HG02973 (cell line): ENCODE results near the gene HORMAD2.

Experiments
- ATAC-seq: cut with Tn5 transposase; IDR thresholded peaks from one replicate; pipeline ENCODE4 v1.9.1; 2021; ENCODE audit warnings: moderate library complexity; ENCODE audit not compliant: unreplicated experiment

Gene HORMAD2, protein sequence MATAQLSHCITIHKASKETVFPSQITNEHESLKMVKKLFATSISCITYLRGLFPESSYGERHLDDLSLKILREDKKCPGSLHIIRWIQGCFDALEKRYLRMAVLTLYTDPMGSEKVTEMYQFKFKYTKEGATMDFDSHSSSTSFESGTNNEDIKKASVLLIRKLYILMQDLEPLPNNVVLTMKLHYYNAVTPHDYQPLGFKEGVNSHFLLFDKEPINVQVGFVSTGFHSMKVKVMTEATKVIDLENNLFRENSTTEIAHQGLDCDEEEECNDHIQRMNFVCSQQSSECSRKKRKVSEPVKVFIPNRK

DNA sequence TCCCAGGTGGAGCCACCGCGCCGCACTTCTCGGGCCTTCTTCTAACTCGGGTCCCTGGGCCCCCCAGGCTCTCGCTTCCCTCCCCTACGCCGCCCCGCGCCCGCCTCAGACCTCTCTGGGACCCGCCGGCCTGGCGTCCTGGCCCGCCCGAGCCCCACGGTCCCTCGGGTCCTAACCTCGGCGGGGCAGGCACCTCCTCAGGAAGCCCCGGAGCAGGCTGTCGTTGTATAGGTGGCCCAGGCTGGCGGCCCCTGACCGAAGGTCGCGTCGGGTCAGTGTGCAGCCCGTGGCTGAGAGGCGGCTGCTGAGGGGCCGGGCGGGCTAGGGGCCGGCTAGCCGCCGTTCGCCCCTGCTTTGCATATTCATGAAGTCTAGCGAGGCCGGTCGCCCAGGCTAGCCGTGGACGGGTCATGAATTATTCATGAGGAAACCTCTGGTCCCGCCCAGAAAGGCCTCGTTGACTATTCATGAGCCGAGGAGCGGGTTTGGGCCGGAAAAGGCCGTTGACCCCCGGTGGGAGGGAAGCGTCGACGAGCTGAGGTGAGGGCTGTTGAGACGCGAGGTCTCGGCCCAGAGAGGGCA is at the start of gene HORMAD2:
TSS of gene HORMAD2 (plus strand) at position 513 of the 582 bp plus-strand sequence. CDS start 13,489 bp downstream, outside the sequence.
- ATAC-seq = no peak

DNA sequence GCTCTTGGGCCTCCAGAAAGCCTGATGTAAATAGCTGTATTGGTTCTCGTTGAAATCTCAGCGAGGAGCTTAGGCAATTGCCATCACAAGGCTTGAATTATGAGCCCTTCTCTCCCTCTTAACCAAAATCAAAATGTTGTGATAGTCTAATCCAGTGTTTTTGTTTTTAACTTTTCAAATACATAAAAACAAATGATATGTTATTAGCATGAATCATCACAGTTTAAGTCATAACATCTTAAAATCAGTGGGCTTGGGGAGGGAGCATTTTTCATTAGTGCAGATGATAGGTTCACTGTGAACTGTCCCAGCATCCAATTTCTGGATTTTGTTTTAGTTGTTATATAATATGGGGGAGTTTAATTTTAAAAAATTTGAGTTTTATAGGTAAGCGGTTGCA is 48.9 kb upstream of the HORMAD2 start:
- ATAC-seq = no peak

DNA sequence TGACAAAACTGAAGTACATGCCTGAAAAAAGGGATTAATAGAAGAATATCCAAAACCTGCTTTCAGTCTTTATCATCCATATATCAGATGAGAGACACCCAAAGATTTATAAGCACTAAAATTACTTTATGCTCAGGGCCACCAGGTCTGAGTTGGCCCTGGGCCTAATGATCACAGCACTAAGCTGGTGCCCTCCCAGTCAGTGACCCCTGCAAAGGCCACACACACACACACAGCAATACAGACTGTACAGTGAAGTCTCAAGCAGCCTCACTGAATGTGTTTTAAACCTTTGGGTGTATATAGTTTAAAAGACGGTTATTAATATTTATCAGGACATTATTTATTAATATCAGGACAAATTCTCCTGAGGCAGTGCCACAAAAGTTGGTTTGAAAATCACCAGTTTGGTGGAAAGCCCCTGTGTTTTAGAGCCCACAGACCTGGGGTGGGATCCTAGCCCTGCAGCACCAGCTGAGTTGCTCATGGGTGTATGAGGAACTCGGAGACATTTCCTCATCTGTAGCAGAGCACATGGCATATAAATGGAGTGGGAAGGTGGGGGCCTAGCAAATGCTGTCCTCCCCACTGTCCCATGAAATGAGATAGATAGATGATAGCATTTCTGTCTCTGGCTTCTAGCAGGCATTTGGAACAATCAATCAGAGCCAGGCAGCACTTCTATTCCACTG is 48.4 kb upstream of the HORMAD2 start:
- ATAC-seq = no peak

DNA sequence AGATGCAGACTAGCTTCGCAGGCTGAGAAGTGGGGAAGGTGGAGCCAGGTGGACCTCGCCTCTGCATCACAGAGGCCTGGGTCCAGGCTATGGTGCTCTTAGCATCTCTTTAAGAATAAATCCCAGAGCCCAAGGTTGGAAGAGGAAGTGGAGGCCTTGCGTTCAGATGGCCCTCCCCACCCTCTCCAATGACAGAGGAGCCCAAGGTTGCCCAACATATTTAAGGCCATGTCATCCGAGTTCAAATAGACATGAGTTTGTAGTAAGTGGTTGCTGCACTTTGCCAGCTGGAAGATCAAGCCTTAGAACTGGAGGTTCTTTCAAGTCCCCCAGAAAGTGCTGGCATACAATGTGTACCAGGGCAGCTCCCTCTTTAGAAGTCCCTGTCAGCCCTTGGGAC is 47.1 kb upstream of the HORMAD2 start:
- no peak for ATAC-seq

DNA sequence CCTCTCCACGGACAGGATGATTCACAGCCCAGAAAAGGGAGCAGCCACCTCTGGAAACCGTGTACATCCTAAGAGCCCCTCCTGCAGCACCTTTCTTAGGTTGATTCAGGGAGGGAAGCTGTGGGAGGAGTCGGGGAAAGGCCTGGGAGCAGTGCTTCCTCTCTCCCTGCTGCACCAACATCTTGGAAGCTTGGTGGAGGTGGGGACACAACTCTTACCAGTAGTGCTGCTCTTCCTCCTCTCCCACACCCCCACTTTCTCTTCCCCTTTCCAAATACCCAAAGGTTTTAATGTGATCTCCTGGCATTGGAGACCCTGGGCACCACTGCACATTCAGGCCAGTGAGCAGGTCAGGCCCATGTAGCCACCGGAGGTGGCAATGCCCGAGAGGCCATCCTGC is 46.4 kb upstream of the HORMAD2 start:
- no peak for ATAC-seq

DNA sequence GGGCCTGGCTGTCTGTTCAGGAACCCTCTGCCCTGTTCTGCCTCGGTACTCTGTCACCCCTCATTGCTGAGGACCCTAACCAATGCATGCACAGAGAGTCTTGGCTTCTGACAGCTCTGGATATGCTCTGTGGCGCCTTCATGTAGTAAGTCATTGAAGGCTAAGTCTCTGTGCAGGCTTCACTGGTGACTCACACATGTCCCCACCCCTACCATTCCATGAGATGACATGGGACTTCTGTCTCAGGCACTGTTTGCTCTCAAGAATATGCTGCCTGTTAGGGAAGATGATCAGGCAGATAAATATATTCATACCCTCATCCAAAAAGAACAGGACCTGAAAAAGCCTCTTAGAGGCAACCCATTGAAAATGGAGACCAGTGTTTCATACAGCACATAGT is 43.6 kb upstream of the HORMAD2 start:
- ATAC-seq = no peak

DNA sequence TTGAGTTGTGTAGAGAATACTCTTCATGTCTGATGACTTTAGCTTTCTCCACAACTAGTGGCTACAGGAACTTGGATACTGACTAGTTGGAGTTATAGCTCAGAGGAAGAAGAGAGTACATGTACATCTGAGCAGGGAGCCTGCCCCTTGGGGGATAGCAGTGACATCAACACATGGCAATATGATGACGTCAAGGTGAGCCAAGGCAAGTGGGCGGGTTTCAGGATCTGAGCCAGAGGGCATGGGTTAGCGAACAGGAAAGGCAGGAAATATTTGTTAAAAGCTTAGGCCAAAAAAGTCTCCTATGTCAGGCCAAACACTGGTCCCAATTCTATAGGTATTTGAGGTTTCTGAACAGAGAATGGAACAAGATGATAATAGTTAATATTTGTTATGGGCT is 42.0 kb upstream of the HORMAD2 start:
- no peak for ATAC-seq

DNA sequence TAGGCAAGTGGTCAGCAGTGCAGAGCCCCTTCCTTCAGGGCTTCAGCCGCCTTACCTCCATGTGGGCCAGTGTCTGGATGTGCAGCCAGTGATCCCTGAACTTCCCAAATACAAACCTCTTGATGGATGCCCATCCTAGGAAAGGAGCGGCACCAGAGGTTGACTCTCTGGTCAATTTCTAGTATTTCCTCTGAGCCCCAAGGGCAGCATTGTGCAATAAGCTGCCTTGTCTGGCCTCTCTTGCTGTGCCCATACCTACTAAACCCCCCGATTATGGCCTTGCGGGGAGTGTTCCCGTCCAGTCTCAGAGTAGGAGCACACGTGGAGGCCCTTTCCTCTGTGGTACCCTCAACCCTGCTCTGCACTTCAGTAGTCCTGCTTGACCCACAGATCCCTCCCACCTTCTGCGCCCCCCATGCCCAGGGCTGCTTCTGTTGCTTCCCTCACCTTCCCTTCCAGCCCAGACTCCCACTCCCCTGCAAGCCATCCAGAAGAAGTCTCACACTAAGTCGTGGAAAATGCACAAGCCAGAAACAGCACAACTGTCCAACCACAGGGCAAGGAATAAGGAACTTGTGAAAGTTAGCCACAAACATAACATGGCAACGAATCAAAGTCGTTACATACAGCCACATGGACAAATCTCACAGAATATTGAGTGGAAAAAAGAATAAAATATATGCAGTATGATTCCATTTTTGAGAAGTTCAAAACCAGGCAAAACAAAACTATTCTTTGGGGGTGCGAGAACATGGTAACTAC is 39.6 kb upstream of the HORMAD2 start:
- no peak for ATAC-seq

DNA sequence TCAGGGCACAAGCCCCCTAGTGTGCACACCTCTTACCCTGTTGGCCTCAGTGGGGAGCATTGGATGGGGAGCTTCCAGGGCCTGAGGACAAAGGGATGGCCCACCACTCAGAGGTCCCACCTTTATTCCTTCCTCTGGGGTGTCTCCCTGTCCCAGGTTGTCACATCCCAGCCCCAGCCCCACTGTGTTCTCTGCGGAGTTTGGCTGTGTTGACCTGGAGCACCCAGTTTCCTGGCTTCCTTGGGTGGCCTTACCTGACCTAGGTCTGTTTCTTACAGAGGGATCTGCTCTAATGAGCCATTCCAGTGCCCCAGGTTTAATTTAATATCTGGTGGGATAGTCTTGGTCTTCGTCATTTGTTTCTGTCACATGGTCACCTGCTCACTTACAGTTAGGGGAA is 38.8 kb upstream of the HORMAD2 start:
- no peak for ATAC-seq

DNA sequence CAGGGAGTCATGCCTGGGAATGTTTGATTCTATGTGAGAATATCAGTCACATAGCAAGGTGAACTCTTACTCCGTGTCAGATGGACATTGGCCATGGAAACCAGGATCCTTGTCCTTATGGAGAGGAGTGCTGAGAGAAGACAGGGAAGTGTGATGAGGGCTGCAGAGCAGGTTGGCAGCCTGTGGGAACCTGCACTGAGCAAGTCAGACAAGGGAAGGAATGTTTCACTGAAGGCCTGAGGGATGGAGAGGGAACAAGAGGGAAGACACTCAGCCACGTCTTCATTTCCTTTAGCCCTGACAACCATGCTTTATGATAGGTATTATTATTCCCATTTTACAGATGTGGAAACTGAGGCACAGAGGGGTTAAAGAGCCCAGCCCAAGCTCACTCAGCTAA is 38.4 kb upstream of the HORMAD2 start:
- ATAC-seq = no peak

DNA sequence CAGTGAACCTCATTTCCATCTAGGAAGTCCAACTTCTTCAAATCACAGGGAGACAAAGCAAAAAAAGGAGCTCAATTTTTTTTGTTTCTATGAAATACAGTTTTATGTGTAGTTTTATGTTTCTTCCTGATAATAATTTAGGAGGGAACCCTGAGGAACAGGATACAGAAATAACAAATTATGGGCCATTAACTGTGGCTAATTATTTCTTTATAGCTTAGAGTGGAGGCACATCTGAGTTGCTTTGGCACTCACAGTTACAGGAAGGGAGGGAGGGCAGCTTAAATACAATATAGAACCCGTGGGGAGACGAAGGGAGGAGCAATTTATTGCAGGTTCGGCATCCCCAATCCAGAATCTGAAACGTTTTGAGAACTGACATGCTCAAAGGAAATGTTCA is 37.1 kb upstream of the HORMAD2 start:
- ATAC-seq = no peak

DNA sequence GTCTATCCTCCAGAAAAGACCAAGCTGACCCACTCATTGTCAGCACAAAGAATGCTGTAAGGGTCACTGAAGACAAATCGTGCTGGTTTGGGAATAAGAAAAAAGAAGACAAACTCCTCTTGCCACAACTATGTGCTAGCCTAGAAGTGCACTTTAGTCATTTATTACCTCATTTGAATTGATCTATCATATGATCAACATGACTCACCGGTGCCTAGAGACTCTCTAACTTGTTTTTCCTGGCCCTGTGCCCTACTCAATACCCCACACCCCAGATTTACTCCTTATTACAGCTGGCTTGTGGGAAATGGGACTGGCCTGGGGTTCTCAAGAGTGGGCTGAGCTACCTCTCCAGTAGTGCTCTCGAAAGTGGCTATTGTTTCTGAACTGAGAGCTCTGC is 35.9 kb upstream of the HORMAD2 start:
- ATAC-seq = no peak

DNA sequence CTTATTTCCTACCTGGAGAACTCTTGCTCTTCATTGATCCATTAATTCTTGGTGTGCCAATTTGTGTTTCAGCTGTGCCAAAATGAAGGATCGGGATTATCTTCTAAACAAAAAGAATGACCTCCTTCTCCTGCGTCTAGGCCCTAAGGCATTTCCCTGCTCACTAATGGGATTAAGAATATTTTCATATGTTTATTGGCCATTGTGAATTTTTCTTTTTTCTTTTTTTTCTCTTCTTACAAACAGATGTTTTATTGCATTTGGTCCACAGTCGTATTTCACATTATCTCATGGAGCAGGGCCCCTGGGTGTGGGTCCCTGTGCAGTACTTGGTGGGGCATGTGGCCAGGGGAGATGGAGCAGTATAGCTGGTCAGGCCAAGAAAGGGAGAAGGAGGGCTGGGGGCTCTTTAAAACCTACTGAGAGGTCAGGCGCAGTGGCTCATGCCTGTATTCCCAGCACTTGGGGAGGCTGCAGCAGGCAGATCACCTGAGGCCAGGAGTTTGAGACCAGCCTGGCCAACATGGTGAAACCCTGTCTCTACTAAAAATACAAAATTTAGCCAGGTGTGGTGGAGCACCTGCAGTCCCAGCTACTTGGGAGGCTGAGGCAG is 35.3 kb upstream of the HORMAD2 start:
- ATAC-seq = no peak

DNA sequence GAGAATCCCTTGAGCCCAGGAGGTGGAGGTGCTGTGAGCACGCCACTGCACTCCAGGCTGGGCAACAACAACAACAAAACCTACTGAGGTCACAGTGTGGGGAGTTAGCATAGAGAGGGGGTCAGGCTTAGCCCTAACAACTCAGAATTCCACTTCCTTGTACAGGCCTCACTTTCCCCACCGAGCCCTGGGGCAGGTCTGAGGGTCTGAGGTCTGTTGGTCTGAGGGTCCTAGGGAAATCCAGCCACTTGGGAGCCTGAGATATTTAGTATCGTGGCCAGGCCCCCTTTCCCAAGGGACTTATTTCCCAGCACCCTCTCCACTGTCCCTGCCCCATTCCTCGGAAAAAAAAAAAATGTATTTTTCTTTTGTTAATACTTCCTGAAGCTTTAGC is 34.8 kb upstream of the HORMAD2 start:
- no peak for ATAC-seq

DNA sequence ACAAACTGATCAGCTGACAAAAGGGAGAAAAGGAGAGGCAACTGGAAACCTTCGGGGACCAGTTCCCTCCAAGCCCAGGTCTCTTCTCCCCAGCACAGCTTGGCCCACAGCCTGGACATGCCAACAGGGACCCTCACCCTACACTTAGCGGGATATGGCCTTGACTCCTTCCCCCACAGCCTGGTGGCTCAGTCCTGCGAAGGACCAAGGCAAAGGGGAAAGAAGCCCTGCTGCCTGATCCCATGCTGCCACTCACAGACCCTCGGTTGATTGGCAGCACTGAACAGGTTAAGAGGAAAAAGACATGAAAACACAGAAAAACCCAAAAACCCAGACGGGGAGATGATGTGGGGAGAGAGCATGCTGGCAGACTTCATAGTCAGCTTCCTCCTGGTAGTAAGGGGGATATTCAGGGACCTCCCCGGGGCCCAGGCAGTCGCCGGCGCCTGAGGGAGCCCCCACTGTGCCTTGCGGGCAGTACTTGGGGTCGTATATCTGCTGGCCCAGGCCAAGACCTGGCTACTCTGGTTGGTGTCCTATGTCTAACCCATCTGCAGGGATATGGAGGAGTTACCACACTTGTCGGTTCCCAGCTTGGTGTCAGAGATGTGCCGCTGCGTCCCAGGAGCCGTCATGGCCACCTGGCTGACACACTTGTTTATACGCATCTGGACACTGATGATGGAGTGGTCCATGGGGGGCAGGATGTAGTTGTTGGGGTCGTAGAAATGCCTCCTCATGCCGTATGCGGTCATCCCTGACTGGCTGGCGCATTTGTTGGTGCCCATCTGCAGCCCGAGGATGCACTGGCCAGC is 34.2 kb upstream of the HORMAD2 start:
- ATAC-seq = no peak

DNA sequence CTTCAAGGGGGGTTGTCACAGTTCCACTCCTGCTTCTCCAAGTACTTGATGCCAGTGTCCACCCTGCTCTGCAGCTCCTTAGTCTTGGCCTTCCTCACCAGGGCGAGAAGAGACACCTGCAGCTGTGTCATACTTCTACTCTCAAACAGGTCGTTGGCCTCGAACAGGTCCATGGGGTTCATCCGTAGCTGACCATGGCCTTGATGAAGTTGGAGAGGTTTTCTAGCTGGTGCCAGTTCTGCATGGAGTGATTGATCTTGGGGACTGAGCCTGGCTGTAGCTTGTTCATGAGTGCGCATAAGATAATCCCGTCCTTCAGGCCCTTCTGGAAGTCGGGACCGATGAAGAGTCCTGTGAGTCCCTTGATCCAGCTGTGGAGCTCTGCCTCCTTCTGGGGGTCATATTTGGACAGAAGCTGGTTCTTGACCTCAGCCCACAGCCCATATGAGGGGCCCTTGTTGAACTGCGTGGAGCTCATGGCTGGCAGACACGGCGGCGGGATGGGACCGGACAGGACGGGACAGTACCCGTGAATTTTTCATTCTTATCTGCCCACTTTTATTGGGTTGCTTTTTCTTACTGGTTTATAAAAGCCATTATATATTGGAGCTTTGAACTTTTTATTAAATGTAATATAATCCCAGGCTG is 33.4 kb upstream of the HORMAD2 start:
- no peak for ATAC-seq

DNA sequence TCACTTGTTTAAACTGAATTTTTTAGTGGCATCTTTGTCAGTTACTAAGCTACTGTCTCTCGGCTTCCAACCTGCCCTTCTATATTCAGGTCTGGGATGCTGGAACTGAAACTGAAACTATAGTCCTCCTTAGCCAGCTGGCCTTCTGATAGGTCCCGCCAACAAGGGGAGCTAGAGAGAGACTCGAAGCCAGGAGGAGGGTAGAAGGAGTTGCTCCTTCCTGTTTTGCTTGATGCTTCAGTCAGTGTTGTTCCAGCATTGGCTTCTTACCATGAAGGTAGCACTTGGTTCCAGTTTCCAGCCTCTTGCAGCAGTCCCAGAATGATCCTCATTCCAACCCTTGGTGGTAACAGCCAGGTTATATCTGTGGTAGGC is 32.9 kb upstream of the HORMAD2 start:
- no peak for ATAC-seq

DNA sequence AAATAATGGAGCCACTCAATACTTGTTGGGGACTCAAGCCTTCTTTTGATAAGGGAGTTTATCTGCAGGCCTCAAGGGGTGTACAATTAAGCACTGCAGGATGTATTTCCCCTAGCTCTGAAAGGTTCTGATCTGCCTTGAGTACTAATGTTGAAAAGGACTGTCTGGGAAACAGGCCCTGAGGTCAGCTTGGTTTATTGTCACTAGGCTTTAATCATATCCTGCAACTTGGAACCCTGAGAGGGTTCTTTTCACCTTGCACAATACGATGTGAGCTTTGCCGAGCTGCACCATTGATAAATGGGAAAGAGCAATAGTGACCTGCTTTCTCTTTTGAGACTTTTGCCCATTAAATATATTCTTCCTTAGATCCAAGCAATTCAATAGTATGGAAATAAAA is 31.6 kb upstream of the HORMAD2 start:
- no peak for ATAC-seq

DNA sequence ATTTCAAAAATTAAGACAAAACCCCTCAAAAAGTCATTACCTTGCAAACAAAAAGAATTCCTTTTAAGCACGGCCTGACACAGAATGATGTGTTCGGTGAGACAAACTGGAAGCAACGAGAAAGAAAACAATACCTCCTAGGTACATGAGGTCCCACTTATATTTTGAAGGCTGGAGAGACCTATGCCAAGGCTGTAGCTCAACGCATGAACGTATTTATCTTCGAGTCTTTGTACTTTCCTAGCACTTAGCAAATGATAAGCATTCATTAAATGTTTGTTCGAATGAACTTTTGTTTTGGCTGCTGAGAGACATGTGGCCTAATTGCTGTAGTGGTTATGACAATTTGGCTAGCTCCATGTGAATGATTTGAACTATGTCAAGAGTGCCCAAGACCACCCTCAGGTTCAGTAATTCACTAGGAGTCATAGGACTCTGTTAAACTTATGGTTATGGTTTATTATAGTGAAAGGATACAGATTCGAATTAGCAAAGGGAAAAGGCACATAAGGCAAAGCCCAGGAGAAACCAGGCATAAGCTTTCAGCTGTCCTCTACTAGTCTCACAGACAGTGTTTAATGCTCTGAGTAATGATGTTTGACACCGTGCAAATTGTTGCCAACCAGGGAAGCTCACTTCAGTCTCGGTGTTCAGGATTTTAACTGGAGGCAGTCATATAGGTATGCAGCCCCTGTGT is 26.0 kb upstream of the HORMAD2 start:
- ATAC-seq = no peak

DNA sequence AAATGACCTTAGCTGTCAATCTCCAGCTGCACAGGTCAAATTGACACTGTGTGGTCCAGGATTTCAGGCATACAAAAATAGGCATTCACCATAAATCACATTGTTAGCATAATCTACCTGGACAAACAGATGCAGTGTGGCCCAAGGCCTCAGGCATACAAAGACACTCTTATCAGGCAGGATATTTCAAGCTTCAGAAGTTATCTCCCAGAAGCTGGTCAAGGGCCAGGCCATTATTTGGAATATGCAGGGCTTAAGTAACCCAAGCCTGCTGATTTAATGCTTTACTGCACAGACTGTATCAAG is 25.5 kb upstream of the HORMAD2 start:
- ATAC-seq = no peak
